CD4-positive, alpha-beta T cell treated with Interleukin-15 for 1 hour (primary cell): ENCODE results near the gene RNF113A.
"Not testable (repeated sequence)": the region's sequence is repeated elsewhere in the genome, so short reads cannot be mapped to it uniquely, and the experiment has no call there.

Experiments used
- DNase-seq: peaks from one replicate; pipeline ENCODE4 v3.0.0-alpha.2; 2020

Gene RNF113A

GRCh38 chrX:119828446-119828845 lies 43.1 kb downstream of the RNF113A start:
- DNase-seq = no peak

- no peak for DNase-seq
Observed at GRCh38 chrX:119826399-119826959, 45.1 kb downstream of the RNF113A start.

DNA sequence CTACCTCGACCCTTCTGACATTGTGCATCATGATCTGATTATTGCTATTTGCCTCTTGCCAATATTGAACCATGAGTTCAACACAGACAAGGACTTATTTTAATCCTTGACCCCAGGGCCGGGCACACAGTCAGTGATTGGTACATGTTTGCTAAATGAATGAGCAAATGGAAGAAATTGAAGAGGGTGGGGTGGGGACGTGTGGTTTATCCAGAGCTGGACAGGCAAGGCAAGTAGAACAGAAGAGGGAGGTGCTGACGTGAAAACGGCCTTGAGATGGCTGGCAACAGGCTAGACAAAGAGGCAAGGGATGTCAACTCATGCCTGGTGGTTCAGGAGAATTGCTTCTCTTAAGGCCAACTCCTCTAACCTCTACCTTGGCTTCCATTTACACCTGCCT lies 47.3 kb downstream of the RNF113A start:
- not testable (repeated sequence) for DNase-seq

GRCh38 chrX:119821703-119822102 lies 49.8 kb downstream of the RNF113A start:
- not testable (repeated sequence) for DNase-seq
